Choroid plexus epithelial cell (primary cell): ENCODE data around the gene RGS7BP.

ENCODE experiments used
- DNase-seq: peaks from one replicate; pipeline ENCODE4 v3.0.0-alpha.2; 2010; ENCODE audit warnings: low read depth
- H3K4me3 ChIP-seq: 2 replicates; pipeline ENCODE4 v1.5.1; 2011; ENCODE audit warnings: low read depth, mild to moderate bottlenecking, control low read depth, low read length, moderate library complexity
- CTCF ChIP-seq: conservative IDR thresholded peaks from 2 replicates; pipeline ENCODE4 v1.5.1; 2011; ENCODE audit warnings: low read depth, mild to moderate bottlenecking, control low read depth, inconsistent platforms, low read length, moderate library complexity

RGS7BP gene

GRCh38 chr5:64516216-64516615 is 10.4 kb downstream of the RGS7BP start:
- H3K4me3 ChIP-seq, result no peak overlapping the region
- no peak for TF ChIP-seq CTCF
- DNase-seq, result no peak

- DNase-seq, result no peak
- no peak overlapping the region for H3K4me3 ChIP-seq
- TF ChIP-seq CTCF, result no peak
Observed at GRCh38 chr5:64518793-64519192, 13.0 kb downstream of the RGS7BP start.

GRCh38 chr5:64519263-64519662 is 13.4 kb downstream of the RGS7BP start:
- DNase-seq, result no peak
- TF ChIP-seq CTCF, result no peak
- no peak overlapping the region for H3K4me3 ChIP-seq

- no peak overlapping the region for H3K4me3 ChIP-seq
- DNase-seq, result no peak
- TF ChIP-seq CTCF, result no peak
Observed at GRCh38 chr5:64526734-64527439, 21.1 kb downstream of the RGS7BP start.

GRCh38 chr5:64530076-64530475 is 24.3 kb downstream of the RGS7BP start:
- no peak overlapping the region for H3K4me3 ChIP-seq
- DNase-seq, result no peak
- TF ChIP-seq CTCF, result no peak

GRCh38 chr5:64532212-64532611 is 26.4 kb downstream of the RGS7BP start:
- no peak overlapping the region for H3K4me3 ChIP-seq
- no peak for DNase-seq
- TF ChIP-seq CTCF, result no peak

- no peak for TF ChIP-seq CTCF
- DNase-seq, result no peak
- H3K4me3 ChIP-seq, result no peak overlapping the region
Observed at GRCh38 chr5:64532657-64533056, 26.8 kb downstream of the RGS7BP start.
